Prostate gland (tissue), 2 donors: ENCODE results near the gene PSMD6.

Experiments used
- POLR2A ChIP-seq: fragments of 450-650 bp; IDR thresholded peaks from one replicate; pipeline ENCODE4 v1.6.1; 2016; ENCODE audit warnings: antibody characterized with exemption, mild to moderate bottlenecking
- POLR2AphosphoS5 ChIP-seq: sonication (generic); formaldehyde crosslinking; IDR thresholded peaks from one replicate; pipeline ENCODE4 v1.6.1; 2017; ENCODE audit warnings: antibody characterized with exemption
- TF ChIP-seq, protein P1 (sequence below), 4 experiments: fragments of 200-600 bp in 2 of 4; fragments of 450-650 bp in 2 of 4; sonication (generic) in 2 of 4; IDR thresholded peaks; 1 replicate in 3 of 4; 2 replicates in 1 of 4; pipeline ENCODE4 v1.5.1; 2016 to 2019; ENCODE audit warnings: antibody characterized with exemption in 4 of 4, mild to moderate bottlenecking in 2 of 4, moderate library complexity in 2 of 4

DNA sequence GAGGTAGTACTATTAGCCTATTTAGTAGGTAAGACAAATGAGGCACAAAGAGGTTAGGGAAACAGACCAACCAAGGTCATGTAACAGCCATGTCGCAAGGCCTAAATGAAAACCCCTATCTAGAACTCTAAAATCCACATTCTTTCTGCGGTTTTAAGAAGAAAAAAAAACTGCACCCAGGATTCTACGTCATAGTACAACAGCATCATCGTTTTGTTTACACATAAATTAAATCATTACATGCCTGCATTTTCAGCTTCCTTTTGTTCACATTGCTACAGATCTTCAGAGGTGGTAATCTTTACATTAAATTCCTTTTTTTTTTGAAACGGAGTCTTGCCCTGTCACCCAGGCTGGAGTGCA lies 548 bp upstream of the PSMD6 start:
- TF ChIP-seq, protein P1, sequence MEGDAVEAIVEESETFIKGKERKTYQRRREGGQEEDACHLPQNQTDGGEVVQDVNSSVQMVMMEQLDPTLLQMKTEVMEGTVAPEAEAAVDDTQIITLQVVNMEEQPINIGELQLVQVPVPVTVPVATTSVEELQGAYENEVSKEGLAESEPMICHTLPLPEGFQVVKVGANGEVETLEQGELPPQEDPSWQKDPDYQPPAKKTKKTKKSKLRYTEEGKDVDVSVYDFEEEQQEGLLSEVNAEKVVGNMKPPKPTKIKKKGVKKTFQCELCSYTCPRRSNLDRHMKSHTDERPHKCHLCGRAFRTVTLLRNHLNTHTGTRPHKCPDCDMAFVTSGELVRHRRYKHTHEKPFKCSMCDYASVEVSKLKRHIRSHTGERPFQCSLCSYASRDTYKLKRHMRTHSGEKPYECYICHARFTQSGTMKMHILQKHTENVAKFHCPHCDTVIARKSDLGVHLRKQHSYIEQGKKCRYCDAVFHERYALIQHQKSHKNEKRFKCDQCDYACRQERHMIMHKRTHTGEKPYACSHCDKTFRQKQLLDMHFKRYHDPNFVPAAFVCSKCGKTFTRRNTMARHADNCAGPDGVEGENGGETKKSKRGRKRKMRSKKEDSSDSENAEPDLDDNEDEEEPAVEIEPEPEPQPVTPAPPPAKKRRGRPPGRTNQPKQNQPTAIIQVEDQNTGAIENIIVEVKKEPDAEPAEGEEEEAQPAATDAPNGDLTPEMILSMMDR (IDR thresholded peaks at IDR 0.05), result no peak
- no peak for TF ChIP-seq POLR2A
- no peak for TF ChIP-seq POLR2AphosphoS5
